ENCODE results near the gene CTNNA2.

DNA sequence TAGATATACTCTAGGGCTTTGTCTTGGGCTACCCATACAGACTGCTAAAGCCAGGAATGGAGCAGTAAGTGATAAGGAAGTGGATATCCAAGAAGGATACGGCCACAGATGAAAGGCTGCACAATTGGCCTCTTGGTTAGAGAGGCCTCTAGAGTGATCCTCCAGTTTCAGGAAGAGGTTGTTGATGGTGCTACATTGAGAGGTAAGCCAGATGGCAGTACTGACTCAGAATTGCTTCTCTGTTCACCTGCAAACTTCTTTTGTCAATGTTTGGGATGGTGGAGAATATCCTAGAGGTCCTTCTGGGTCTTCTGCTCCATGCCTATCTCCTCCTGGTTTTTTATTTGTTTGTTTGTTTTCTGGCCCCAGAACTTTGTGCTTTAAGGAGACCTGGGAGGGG, 1018.5 kb downstream of the CTNNA2 start:
- TF ChIP-seq, protein P1, sequence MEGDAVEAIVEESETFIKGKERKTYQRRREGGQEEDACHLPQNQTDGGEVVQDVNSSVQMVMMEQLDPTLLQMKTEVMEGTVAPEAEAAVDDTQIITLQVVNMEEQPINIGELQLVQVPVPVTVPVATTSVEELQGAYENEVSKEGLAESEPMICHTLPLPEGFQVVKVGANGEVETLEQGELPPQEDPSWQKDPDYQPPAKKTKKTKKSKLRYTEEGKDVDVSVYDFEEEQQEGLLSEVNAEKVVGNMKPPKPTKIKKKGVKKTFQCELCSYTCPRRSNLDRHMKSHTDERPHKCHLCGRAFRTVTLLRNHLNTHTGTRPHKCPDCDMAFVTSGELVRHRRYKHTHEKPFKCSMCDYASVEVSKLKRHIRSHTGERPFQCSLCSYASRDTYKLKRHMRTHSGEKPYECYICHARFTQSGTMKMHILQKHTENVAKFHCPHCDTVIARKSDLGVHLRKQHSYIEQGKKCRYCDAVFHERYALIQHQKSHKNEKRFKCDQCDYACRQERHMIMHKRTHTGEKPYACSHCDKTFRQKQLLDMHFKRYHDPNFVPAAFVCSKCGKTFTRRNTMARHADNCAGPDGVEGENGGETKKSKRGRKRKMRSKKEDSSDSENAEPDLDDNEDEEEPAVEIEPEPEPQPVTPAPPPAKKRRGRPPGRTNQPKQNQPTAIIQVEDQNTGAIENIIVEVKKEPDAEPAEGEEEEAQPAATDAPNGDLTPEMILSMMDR (IDR thresholded peaks at IDR 0.05 in 2 of 3, conservative IDR thresholded peaks at IDR 0.05 in 1 of 3; ENCODE audit: insufficient read depth in 2 of 3, low read depth in 1 of 3, low read length in 3 of 3): no peak
- no peak for TF ChIP-seq PHF21A (IDR thresholded peaks at IDR 0.05; ENCODE audit: borderline replicate concordance, low read depth)
- no peak for TF ChIP-seq ZNF398 (CRISPR knock-in tag; IDR thresholded peaks at IDR 0.05)
- no peak for TF ChIP-seq EZH2 (IDR thresholded peaks at IDR 0.05; ENCODE audit: borderline replicate concordance, low read depth, low read length)
- TF ChIP-seq, protein P2, sequence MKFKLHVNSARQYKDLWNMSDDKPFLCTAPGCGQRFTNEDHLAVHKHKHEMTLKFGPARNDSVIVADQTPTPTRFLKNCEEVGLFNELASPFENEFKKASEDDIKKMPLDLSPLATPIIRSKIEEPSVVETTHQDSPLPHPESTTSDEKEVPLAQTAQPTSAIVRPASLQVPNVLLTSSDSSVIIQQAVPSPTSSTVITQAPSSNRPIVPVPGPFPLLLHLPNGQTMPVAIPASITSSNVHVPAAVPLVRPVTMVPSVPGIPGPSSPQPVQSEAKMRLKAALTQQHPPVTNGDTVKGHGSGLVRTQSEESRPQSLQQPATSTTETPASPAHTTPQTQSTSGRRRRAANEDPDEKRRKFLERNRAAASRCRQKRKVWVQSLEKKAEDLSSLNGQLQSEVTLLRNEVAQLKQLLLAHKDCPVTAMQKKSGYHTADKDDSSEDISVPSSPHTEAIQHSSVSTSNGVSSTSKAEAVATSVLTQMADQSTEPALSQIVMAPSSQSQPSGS (CRISPR knock-in tag; IDR thresholded peaks at IDR 0.05): no peak
- TF ChIP-seq, protein P3, sequence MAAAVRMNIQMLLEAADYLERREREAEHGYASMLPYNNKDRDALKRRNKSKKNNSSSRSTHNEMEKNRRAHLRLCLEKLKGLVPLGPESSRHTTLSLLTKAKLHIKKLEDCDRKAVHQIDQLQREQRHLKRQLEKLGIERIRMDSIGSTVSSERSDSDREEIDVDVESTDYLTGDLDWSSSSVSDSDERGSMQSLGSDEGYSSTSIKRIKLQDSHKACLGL (CRISPR knock-in tag; IDR thresholded peaks at IDR 0.05; ENCODE audit: borderline replicate concordance, poor library complexity, severe bottlenecking): no peak
- TF ChIP-seq, protein P4, sequence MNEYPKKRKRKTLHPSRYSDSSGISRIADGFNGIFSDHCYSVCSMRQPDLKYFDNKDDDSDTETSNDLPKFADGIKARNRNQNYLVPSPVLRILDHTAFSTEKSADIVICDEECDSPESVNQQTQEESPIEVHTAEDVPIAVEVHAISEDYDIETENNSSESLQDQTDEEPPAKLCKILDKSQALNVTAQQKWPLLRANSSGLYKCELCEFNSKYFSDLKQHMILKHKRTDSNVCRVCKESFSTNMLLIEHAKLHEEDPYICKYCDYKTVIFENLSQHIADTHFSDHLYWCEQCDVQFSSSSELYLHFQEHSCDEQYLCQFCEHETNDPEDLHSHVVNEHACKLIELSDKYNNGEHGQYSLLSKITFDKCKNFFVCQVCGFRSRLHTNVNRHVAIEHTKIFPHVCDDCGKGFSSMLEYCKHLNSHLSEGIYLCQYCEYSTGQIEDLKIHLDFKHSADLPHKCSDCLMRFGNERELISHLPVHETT (CRISPR knock-in tag; conservative IDR thresholded peaks at IDR 0.05 in 1 of 2, IDR thresholded peaks at IDR 0.05 in 1 of 2): no peak
- TF ChIP-seq EP300 (IDR thresholded peaks at IDR 0.05; ENCODE audit: low read length): no peak
- TF ChIP-seq CEBPB (tag; IDR thresholded peaks at IDR 0.05): no peak
- no peak for TF ChIP-seq PML (IDR thresholded peaks at IDR 0.05; ENCODE audit: low read length)
- no peak for TF ChIP-seq ZNF707 (CRISPR knock-in tag; conservative IDR thresholded peaks at IDR 0.05)

Data from K562 (cell line).